T-helper 1 cell treated with Interleukin-12 subunit alpha and Interleukin-12 subunit beta and Interleukin-4 antibody, amounts not matched to agents 30 μg/mL and 1 μg/mL, for 36 hours (primary cell): ENCODE measurements around the gene RFC3.
A peak's percentile ranks its signal among the peaks of the same experiment; 100 is the strongest.
"Not testable (repeated sequence)": the region's sequence is repeated elsewhere in the genome, so short reads cannot be mapped to it uniquely, and the experiment has no call there.

ENCODE experiments used
- H3K27ac Mint-ChIP-seq: one replicate; pipeline ENCODE4 v1.8.0; 2021; ENCODE audit warnings: mild to moderate bottlenecking, mixed read lengths
- H3K27me3 Mint-ChIP-seq: one replicate; pipeline ENCODE4 v1.8.0; 2021; ENCODE audit warnings: low read depth, mixed read lengths
- H3K36me3 Mint-ChIP-seq: one replicate; pipeline ENCODE4 v1.8.0; 2021; ENCODE audit warnings: low read depth, mixed read lengths
- H3K4me1 Mint-ChIP-seq: one replicate; pipeline ENCODE4 v1.8.0; 2021; ENCODE audit warnings: low read depth, mixed read lengths
- H3K4me3 Mint-ChIP-seq: one replicate; pipeline ENCODE4 v1.8.0; 2021; ENCODE audit warnings: mild to moderate bottlenecking, moderate library complexity, mixed read lengths
- H3K9me3 Mint-ChIP-seq: one replicate; pipeline ENCODE4 v1.8.0; 2021; ENCODE audit warnings: mixed read lengths

RFC3 gene

GRCh38 chr13:33796095-33796494 lies 21.9 kb upstream of the RFC3 start:
- H3K4me3 Mint-ChIP-seq: no peak overlapping the region
- no peak overlapping the region for H3K27ac Mint-ChIP-seq
- peaks cover 6% of the 10 kb centered on the region for H3K4me1 Mint-ChIP-seq
- no peaks in the 10 kb centered on the region for H3K9me3 Mint-ChIP-seq
- no peaks in the 10 kb centered on the region for H3K27me3 Mint-ChIP-seq
- no peaks in the 10 kb centered on the region for H3K36me3 Mint-ChIP-seq

- Mint-ChIP-seq H3K4me1 (peaks cover 6% of the 10 kb centered on the region), H3K27me3 (peaks cover 5% of the 10 kb centered on the region), H3K4me3 (no peak overlapping the region), H3K27ac (no peak overlapping the region), H3K36me3 (no peaks in the 10 kb centered on the region), H3K9me3 (no peaks in the 10 kb centered on the region)
These were observed 20.3 kb upstream of the RFC3 start for GRCh38 chr13:33797622-33798021.

- Mint-ChIP-seq H3K4me3 (no peak overlapping the region), H3K4me1 (peaks cover 6% of the 10 kb centered on the region), H3K36me3 (no peaks in the 10 kb centered on the region), H3K27me3 (peaks cover 5% of the 10 kb centered on the region), H3K27ac (no peak overlapping the region), H3K9me3 (no peaks in the 10 kb centered on the region)
These were observed 19.9 kb upstream of the RFC3 start for GRCh38 chr13:33798023-33798422.

GRCh38 chr13:33799950-33800592 lies 17.9 kb upstream of the RFC3 start:
- Mint-ChIP-seq H3K27me3 (peaks cover 8% of the 10 kb centered on the region), H3K9me3 (no peaks in the 10 kb centered on the region), H3K4me1 (peaks cover 6% of the 10 kb centered on the region), H3K4me3 (no peak overlapping the region), H3K36me3 (no peaks in the 10 kb centered on the region), H3K27ac (no peak overlapping the region)

DNA sequence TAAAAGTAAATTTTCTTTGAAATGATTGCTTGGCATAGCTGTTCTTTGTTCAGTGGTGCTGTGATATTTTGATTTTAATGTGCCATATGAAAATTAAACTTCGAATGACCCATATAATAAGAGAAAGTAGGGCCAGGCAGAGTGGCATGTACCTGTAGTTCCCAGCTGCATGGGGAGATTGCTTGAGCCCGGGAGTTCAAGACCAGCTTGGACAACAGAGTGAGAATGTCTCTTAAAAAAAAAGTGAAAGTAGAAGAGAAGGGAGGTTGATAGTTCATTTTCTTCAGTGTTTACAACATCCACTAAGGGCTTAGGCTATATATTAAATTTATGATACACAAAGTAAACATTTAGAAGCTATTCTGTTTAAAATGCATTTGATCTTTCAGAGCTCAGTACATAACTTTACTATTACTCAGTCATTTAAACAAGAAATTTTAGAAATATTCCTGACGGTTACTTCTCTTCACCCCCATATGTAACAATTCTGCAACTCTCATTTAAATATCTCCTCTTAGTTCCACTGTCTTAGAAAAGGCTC lies 17.2 kb upstream of the RFC3 start:
- peaks cover 6% of the 10 kb centered on the region for H3K4me1 Mint-ChIP-seq
- H3K4me3 Mint-ChIP-seq: no peak overlapping the region
- H3K27ac Mint-ChIP-seq: no peak overlapping the region
- peaks cover 8% of the 10 kb centered on the region for H3K27me3 Mint-ChIP-seq
- no peaks in the 10 kb centered on the region for H3K36me3 Mint-ChIP-seq
- no peaks in the 10 kb centered on the region for H3K9me3 Mint-ChIP-seq

DNA sequence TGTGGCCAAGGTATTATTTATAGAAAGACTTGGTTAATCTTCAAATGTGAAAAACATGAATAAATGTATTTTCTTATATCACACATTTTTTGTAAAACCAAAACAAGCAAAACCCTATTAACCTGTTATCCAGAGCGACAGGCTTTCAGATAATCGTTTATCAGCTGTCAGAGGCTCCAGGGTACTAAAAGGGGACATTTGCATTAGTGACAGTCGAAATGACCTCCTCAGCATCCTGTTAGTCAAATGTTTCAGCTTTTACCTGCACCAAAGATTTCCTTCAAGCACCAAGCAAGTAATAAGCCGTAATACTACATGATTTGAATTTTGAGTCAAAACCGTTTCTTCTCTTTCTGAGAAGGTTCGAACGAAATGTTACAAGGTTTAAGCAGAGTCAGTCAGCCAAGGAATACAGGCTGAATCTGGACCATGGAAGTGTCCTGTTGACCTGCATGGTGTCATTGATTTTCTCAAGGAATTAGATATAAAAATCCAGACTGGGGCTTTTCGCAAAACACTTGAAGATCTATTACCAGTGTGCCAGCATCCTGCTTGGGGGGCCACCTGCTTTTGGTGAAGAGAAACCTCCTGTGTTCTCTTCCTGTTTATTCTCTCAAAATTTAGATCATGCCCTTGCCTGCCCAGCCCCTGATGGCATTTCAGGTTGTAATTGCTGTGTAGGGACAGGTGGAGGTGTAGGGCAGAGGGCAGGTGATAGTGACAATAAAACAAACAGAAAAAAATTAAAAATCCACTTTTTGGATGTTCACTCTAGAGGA lies 11.3 kb upstream of the RFC3 start:
- no peaks in the 10 kb centered on the region for H3K4me1 Mint-ChIP-seq
- peaks cover 31% of the 10 kb centered on the region for H3K27me3 Mint-ChIP-seq
- no peaks in the 10 kb centered on the region for H3K36me3 Mint-ChIP-seq
- no peak overlapping the region for H3K4me3 Mint-ChIP-seq
- H3K27ac Mint-ChIP-seq: no peak overlapping the region
- H3K9me3 Mint-ChIP-seq: no peaks in the 10 kb centered on the region

- H3K9me3 Mint-ChIP-seq, H3K36me3 Mint-ChIP-seq, H3K27ac Mint-ChIP-seq, H3K4me3 Mint-ChIP-seq, H3K4me1 Mint-ChIP-seq: not testable (repeated sequence)
- H3K27me3 Mint-ChIP-seq: peaks cover 17% of the 10 kb centered on the region
These were observed 5.1 kb upstream of the RFC3 start for GRCh38 chr13:33812829-33813228.

DNA sequence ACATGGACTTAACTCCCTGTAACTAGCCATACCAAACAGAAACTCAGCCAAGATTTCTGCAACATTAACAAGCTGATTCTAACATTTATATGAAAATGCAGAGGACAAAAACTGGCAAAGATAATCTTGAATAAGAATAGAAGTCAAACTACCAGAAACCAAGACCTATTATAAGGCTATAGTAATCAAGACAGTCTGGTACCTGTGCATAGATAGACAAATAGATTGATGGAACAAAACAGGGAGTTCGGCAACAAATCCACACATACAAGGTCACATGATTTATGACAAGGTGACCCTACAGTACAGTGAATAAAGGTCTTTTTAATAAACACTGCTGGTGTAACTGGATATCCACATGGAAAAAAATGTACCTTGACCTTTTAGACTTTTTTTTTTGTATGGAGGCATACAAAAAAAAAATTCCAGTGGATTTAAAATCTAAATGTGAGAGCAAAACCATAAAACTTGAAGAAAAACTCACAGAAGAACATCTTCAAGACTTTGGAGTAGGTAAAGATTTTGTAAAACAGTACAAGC lies 2.9 kb upstream of the RFC3 start:
- Mint-ChIP-seq H3K27ac (no peak overlapping the region), H3K36me3 (peaks cover 3% of the 10 kb centered on the region), H3K9me3 (no peaks in the 10 kb centered on the region), H3K4me3 (no peak overlapping the region), H3K4me1 (peaks cover 12% of the 10 kb centered on the region), H3K27me3 (peaks cover 2% of the 10 kb centered on the region)

DNA sequence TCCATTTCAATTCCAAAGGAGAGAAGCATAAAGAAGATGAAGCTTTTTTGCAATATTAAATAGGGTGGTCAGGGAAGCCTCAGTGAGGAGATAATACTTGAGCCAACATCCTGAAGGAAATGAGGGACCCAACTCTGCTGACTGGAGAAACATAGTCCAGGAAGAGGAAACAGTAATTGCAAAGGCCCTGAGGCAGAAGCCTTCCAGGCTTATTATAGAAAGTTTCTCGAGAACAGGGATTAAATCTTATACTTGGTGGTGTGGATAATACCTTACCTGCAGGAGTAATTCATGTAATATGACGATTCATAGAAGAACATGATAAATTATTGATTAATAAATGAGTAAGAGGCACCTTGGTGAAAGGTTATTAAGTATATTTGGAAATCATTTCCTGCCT lies 1.0 kb upstream of the RFC3 start:
- H3K27ac Mint-ChIP-seq: peak overlapping the region; percentile 13
- no peaks in the 10 kb centered on the region for H3K9me3 Mint-ChIP-seq
- H3K4me1 Mint-ChIP-seq: peaks cover 20% of the 10 kb centered on the region
- no peak overlapping the region for H3K4me3 Mint-ChIP-seq
- H3K36me3 Mint-ChIP-seq: peaks cover 8% of the 10 kb centered on the region
- H3K27me3 Mint-ChIP-seq: no peaks in the 10 kb centered on the region

- Mint-ChIP-seq H3K27ac (peak overlapping the region; percentile 91), H3K4me1 (peaks cover 21% of the 10 kb centered on the region), H3K4me3 (peak overlapping the region; percentile 96), H3K36me3 (peaks cover 10% of the 10 kb centered on the region), H3K9me3 (no peaks in the 10 kb centered on the region), H3K27me3 (no peaks in the 10 kb centered on the region)
These were observed 442 bp upstream of the RFC3 start for GRCh38 chr13:33817513-33817900.

- H3K27me3 Mint-ChIP-seq: no peaks in the 10 kb centered on the region
These were observed 7.1 kb downstream of the RFC3 start for GRCh38 chr13:33825083-33825482.

DNA sequence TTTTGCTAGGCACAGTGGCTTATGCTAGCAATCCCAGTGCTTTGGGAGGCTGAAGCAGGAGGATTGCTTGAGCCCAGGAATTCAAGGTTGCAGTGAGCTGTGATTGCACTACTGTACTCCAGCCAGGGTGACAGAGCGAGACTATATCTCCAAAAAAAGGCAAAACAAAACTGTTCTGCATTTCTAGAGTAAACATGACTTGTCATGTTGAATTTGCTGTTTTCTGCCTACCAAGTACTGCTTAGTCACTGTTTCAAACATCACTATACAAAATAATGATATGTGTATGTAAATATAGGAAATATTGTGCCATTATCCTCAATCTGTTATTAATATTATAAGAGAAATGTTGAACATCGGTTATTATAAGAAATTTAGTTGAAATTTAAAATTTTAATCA lies 9.2 kb downstream of the RFC3 start:
- Mint-ChIP-seq H3K4me3 (no peak overlapping the region), H3K27me3 (no peaks in the 10 kb centered on the region), H3K9me3 (no peaks in the 10 kb centered on the region), H3K4me1 (peaks cover 14% of the 10 kb centered on the region), H3K27ac (no peak overlapping the region), H3K36me3 (peaks cover 39% of the 10 kb centered on the region)

More at GRCh38 chr13:33825083-33825482, 7.1 kb downstream of the RFC3 start:
- Mint-ChIP-seq H3K36me3 (peaks cover 34% of the 10 kb centered on the region), H3K27ac (no peak overlapping the region), H3K9me3 (no peaks in the 10 kb centered on the region), H3K4me1 (peaks cover 23% of the 10 kb centered on the region), H3K4me3 (no peak overlapping the region)

- no peaks in the 10 kb centered on the region for H3K9me3 Mint-ChIP-seq
- H3K4me3 Mint-ChIP-seq: no peak overlapping the region
- H3K27me3 Mint-ChIP-seq: no peaks in the 10 kb centered on the region
- peaks cover 35% of the 10 kb centered on the region for H3K36me3 Mint-ChIP-seq
- H3K4me1 Mint-ChIP-seq: peaks cover 8% of the 10 kb centered on the region
- no peak overlapping the region for H3K27ac Mint-ChIP-seq
These were observed 10.6 kb downstream of the RFC3 start for GRCh38 chr13:33828431-33829129.

GRCh38 chr13:33832872-33833271 lies 14.9 kb downstream of the RFC3 start:
- Mint-ChIP-seq H3K27me3 (no peaks in the 10 kb centered on the region), H3K4me3 (no peak overlapping the region), H3K4me1 (peaks cover 3% of the 10 kb centered on the region), H3K36me3 (peaks cover 28% of the 10 kb centered on the region), H3K9me3 (no peaks in the 10 kb centered on the region), H3K27ac (no peak overlapping the region)
